GM21619 (cell line): Measurements from ENCODE around the gene ZIC5.

Source experiments
- ATAC-seq: cut with Tn5 transposase; IDR thresholded peaks from one replicate; pipeline ENCODE4 v1.9.1; 2021; ENCODE audit not compliant: unreplicated experiment

The ZIC5 gene

GRCh38 chr13:99971576-99972189, at the start of gene ZIC5:
ZIC5 (minus strand) TSS chr13:99971767; CDS start chr13:99971603, 164 bp downstream.
- ATAC-seq = no peak

GRCh38 chr13:100019780-100020356, 48.3 kb upstream of the ZIC5 start:
- ATAC-seq = no peak

GRCh38 chr13:100014621-100015020, 43.1 kb upstream of the ZIC5 start:
- no peak for ATAC-seq

GRCh38 chr13:99998261-99998660, 26.7 kb upstream of the ZIC5 start:
- ATAC-seq = no peak

- ATAC-seq = no peak
Measured at GRCh38 chr13:99997702-99998214, 26.2 kb upstream of the ZIC5 start.

- no peak for ATAC-seq
Measured at GRCh38 chr13:99996381-99996973, 24.9 kb upstream of the ZIC5 start.

GRCh38 chr13:99995589-99996380, 24.2 kb upstream of the ZIC5 start:
- no peak for ATAC-seq

DNA sequence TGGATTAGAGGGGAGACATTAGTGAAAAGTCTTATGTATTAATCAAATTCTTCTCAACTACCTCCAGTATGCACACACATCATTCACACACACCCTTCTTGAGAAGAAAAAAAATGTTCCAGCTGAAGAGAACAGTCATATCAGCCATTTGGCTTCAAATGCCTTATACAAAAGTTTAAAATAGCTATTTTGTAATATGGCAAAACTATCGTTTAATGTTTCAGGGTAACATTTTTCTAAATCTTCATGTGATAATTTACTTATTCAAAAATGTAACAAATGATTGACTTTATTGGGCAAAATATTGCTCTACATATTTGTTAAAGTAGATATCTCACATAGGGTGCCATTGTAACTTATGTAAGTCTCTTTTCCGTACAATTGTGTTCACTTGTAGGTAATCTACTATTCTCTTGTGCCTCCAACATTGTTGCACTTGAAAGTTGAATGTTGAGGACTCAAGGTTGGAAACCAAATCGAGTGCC, 23.6 kb upstream of the ZIC5 start:
- no peak for ATAC-seq

GRCh38 chr13:99994638-99995020, 23.1 kb upstream of the ZIC5 start:
- ATAC-seq = no peak

- ATAC-seq = no peak
Measured at GRCh38 chr13:99993660-99994637, 22.4 kb upstream of the ZIC5 start.

DNA sequence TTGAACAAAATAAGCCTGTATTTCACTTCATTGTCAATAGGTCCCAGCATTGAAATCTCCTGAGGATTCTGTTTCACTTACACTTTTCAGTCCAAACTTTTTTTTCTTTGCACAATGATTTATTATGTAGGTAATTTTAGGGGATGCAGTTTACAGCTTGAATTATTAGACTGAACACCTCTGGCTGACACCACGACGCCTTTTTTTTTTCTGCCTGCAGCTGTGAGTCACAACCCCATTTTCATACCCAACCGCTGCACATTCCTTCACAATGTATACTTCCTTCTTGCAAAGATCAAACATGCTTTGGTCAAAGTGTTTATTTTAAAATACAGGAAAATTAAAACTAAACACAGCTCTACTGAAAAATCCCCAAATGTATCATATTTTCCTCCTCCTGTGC, 21.4 kb upstream of the ZIC5 start:
- ATAC-seq = no peak

GRCh38 chr13:99991828-99992775, 20.5 kb upstream of the ZIC5 start:
- ATAC-seq = no peak

DNA sequence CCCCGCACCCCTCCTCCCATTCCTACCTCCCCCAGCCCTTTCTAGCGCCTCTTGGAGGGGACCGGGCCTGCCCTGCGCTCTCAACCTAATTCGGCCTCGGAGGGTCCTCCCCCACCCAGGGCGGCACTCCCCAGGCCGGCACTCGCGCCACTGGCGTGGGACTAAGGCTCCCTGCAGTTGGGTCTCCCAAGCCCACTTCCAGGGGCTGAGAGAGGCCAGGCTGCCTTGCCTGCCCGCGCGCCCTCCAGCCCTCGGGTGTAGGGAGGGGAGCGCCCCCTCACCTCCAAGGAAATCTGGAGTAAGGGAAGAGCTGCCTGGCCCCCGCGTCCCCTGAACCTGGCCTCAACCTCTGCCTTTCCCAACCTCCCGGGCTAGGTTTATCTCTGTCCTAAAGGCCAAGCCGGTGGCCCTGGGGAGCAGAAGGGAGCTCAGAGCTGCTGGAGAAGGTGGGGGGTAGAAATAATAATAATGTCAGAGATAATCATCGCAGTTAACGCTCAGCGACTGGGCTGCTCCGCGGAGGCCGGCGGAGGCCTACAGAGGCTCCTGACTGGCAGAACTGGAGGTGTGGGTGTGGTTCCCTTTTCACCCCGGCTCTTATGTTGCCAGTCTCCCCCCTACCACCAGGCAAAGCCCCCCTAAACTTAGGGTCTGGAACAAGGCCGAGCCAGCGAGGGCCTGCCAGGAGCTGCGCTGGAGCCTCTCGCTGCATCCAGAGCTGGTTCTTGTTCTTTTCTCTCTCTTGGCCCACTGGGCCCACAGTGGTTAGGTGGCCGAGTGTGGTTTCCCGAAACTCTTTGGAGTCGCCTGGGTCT, 19.7 kb upstream of the ZIC5 start:
- ATAC-seq = no peak

DNA sequence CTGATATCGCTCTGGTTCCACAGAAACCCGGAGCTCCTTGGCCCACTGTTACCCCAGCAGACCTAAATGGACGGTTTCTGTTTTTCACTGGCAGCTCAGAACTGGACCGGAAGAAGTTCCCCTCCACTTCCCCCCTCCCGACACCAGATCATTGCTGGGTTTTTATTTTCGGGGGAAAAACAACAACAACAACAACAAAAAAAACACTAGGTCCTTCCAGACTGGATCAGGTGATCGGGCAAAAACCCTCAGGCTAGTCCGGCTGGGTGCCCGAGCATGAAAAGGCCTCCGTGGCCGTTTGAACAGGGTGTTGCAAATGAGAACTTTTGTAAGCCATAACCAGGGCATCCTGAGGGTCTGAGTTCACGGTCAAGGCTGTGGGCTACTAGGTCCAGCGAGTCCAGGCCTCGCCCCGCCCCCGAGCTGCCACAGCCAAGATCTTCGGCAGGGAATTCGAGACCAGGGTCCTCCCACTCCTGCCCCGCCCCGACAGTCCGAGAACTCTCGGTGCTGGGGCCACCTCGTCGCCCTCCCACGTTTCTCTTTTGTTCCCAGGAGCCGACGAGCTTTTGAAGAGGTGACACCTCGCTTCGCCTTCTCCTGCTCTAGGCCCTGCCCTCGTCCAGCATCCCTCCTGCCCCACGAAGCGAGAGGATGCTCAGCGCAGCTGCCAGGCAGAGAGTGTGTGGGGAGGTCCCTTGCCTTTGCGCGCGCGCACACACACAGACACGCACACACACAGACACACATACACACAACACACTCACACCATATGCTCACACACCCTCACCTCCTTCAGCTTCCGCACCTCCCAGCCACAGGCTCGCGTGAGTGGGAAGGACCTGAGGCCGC, 18.8 kb upstream of the ZIC5 start:
- no peak for ATAC-seq

GRCh38 chr13:99989276-99990125, 17.9 kb upstream of the ZIC5 start:
- no peak for ATAC-seq

GRCh38 chr13:99988529-99989275, 17.1 kb upstream of the ZIC5 start:
- ATAC-seq = no peak
